Adrenal gland (tissue), 12 donors: Measurements from ENCODE around the gene TRAPPC10. TPM values are rescaled to one million over a fixed set of nuclear protein-coding genes. Genes with fewer than 3 reads are reported as not detected.

Experiments used
- DNase-seq, 7 donors: peaks; one replicate each; pipeline ENCODE4 v3.0.0-alpha.2; 2019 to 2020
- H3K27ac ChIP-seq, 5 donors: fragments of 200-600 bp; sonication (generic) in 4 of 5; 1 replicate in 3 of 5; 2 replicates in 2 of 5; pipeline versions ENCODE4 v1.5.1 to v1.8.0; 2016 to 2020; ENCODE audit warnings: mild to moderate bottlenecking in 1 of 5
- H3K27me3 ChIP-seq: fragments of 200-600 bp; 2 replicates; pipeline ENCODE4 v1.8.0; 2021
- H3K36me3 ChIP-seq, 2 donors: fragments of 200-600 bp; replicated peaks in 1 of 2; 1 replicate in 1 of 2; 2 replicates in 1 of 2; pipeline versions ENCODE4 v1.5.1 to v1.8.0; 2018 to 2022
- H3K4me1 ChIP-seq, 2 donors: fragments of 200-600 bp; replicated peaks in 1 of 2; 1 replicate in 1 of 2; 2 replicates in 1 of 2; pipeline versions ENCODE4 v1.5.1 to v1.8.0; 2018 to 2021
- H3K4me3 ChIP-seq, 4 donors: fragments of 200-600 bp; sonication (generic) in 3 of 4; one replicate each; pipeline ENCODE4 v1.5.1; 2016 to 2018
- H3K9me3 ChIP-seq, 3 donors: fragments of 200-600 bp; sonication (generic) in 1 of 3; replicated peaks in 1 of 3; 1 replicate in 2 of 3; 2 replicates in 1 of 3; pipeline versions ENCODE4 v1.5.1 to v1.8.0; 2016 to 2021
- POLR2A ChIP-seq, 2 donors: fragments of 450-650 bp; IDR thresholded peaks; one replicate each; pipeline ENCODE4 v1.6.1; 2017; ENCODE audit warnings: antibody characterized with exemption in 2 of 2, mild to moderate bottlenecking in 2 of 2, moderate library complexity in 1 of 2
- WGBS, 4 donors: extraction: QIAGEN DNeasy Blood & Tissue Kit in 2 of 4; methylation state at CpG; one replicate each; pipeline versions ENCODE4 v1.1.5 to v1.1.7; 2013 to 2017; 5-methylcytosine and 5-hydroxymethylcytosine counted together
- intact Hi-C, 2 donors: fragments of 100-400 bp; cut with DNase I; formaldehyde crosslinking; loops; one replicate each; pipeline versions ENCODE4 v1.14.1 to v1.15.0; 2022 to 2023
- polyA plus RNA-seq, 3 donors: library from polyadenylated mRNA; stranded (reverse); fragments of 200-250 nt in 2 of 3; fragments of 350-450 nt in 1 of 3; fragmentation: Illumina TruSeq in 1 of 3; extraction: RNeasy Lipid Tissue Mini Kit (QIAGEN cat#74804) in 1 of 3; gene quantifications; one replicate each; pipeline ENCODE4 v1.2.3, GENCODE V29; 2013 to 2014
- total RNA-seq, 9 donors: library from RNA; depleted of rRNA in 4 of 9; stranded (reverse); fragments of >200 nt in 4 of 9; fragments of 120-200 nt in 1 of 9; fragmentation: NEBNext Ultra II Directional in 1 of 9; extraction: Animal tissue kit (Norgen Biotek cat#: 25700) in 1 of 9; gene quantifications; one replicate each; pipeline versions ENCODE4 v1.1.0 to v1.2.4, GENCODE V29; 2013 to 2023
- TF ChIP-seq, protein P1 (sequence below), 6 experiments: fragments of 450-650 bp in 4 of 6; fragments of 200-600 bp in 2 of 6; sonication (generic) in 1 of 6; IDR thresholded peaks; 1 replicate in 5 of 6; 2 replicates in 1 of 6; pipeline versions ENCODE4 v1.5.1 to v1.8.0; 2016 to 2021; ENCODE audit warnings: antibody characterized with exemption in 6 of 6, mild to moderate bottlenecking in 2 of 6, moderate library complexity in 1 of 6
- donor health status: healthy with polysubstance abuse.
- donor health status: Bipolar disorder and iron deficiency.
- donor health status: DM: yes; HTN: yes; CAD: no.
- donor health status: DM: no; HTN: no; CAD: no.
- donor health status: DM: no; HTN: no; CAD: no.
- donor health status: DM: yes; HTN: yes; CAD: no.

Gene TRAPPC10
- total and polyA plus RNA-seq, 12 donors: 5.2 to 34.3 (median 24.7) TPM

DNA sequence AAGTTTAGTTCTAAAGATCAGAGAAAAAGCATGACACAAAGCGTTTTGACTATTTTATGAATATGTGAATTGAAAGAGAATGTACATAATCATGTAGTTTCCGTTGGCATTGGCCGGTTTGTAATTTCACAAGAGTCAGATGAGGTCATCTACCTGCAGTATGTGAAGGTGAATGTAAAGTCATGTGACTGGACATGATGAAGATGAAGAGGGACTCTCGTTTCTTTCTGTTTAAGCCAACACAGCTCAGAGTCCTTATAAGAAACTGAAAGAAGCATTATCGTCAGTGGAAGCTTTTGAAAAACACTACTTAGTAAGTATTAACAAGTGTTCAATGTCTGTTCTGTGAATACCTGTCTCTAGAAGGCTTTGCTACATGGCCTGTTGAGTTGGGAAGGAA lies 64.2 kb downstream of the TRAPPC10 start:
- H3K27me3 ChIP-seq: no peaks in the 10 kb centered on the region
- H3K27ac ChIP-seq: no peak overlapping the region
- intact Hi-C loops: no loop called here
- no peak for DNase-seq
- no peaks in the 10 kb centered on the region for H3K9me3 ChIP-seq
- TF ChIP-seq POLR2A (IDR thresholded peaks at IDR 0.05): no peak
- TF ChIP-seq, protein P1, sequence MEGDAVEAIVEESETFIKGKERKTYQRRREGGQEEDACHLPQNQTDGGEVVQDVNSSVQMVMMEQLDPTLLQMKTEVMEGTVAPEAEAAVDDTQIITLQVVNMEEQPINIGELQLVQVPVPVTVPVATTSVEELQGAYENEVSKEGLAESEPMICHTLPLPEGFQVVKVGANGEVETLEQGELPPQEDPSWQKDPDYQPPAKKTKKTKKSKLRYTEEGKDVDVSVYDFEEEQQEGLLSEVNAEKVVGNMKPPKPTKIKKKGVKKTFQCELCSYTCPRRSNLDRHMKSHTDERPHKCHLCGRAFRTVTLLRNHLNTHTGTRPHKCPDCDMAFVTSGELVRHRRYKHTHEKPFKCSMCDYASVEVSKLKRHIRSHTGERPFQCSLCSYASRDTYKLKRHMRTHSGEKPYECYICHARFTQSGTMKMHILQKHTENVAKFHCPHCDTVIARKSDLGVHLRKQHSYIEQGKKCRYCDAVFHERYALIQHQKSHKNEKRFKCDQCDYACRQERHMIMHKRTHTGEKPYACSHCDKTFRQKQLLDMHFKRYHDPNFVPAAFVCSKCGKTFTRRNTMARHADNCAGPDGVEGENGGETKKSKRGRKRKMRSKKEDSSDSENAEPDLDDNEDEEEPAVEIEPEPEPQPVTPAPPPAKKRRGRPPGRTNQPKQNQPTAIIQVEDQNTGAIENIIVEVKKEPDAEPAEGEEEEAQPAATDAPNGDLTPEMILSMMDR (IDR thresholded peaks at IDR 0.05): no peak
- peaks cover 0 to 79% of the 10 kb centered on the region in 2 donors for H3K36me3 ChIP-seq
- 80 to 90% (median 85%) methylated on average over 5 of the region's 5 CpGs for WGBS, 4 donors
- no peaks in the 10 kb centered on the region for H3K4me1 ChIP-seq
- no peak overlapping the region for H3K4me3 ChIP-seq

DNA sequence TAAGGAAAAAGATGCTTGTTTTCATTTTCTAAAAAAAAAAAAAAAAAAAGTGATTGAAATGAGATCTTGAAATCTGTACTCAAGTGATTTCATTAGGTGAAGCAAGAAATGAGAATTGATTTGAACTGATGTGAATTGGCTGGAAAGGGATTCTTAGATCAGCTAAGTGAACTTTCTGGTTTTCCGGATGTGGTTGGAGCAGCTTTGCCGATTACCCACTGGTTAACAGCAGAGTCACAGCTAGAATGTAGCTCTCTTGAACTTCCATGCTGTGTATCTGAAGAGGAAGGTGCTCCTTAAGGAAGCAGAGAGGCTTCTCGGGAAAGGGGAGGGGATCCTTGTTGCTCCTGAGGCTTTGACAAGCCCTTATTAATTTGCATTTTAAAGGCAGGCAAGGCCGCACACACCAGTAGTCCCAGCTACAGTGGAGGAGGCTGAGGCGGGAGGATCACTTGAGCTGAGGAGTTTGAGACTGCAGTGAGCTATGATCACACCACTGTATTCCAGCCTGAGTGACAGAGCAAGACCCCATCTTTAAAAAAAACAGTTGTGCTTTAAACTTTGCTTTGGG lies 66.4 kb downstream of the TRAPPC10 start:
- intact Hi-C loops: no loop called here
- Histone ChIP-seq H3K27ac (no peak overlapping the region), H3K36me3 (peaks cover 0 to 86% of the 10 kb centered on the region in 2 donors), H3K4me1 (no peaks in the 10 kb centered on the region), H3K27me3 (no peaks in the 10 kb centered on the region), H3K9me3 (no peaks in the 10 kb centered on the region), H3K4me3 (no peak overlapping the region)
- no peak for TF ChIP-seq POLR2A (IDR thresholded peaks at IDR 0.05)
- 89 to 94% (median 92%) methylated on average over 5 of the region's 5 CpGs for WGBS, 4 donors
- no peak for DNase-seq

DNA sequence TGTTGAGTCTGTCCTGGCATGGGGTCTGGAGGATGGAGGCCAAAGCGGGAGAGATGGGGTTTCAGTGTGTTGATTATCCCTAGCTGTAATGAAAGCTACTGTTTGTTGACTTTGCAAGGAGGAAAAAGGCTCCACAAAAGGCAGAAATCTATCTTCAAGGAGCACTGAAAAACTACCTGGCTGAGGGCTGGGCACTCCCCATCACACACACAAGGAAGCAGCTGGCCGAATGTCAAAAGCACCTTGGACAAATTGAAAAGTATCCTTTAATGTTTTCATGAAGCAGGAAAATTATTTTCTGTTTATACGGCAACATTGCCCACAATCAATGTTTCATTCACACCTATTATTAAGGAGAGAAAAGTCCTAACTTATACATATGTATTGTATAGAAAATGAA lies 67.3 kb downstream of the TRAPPC10 start:
- DNase-seq: no peak
- H3K27ac ChIP-seq: no peak overlapping the region
- intact Hi-C loops: no loop called here
- H3K9me3 ChIP-seq: no peaks in the 10 kb centered on the region
- no peaks in the 10 kb centered on the region for H3K4me1 ChIP-seq
- H3K4me3 ChIP-seq: no peak overlapping the region
- H3K36me3 ChIP-seq: peaks cover 0 to 88% of the 10 kb centered on the region in 2 donors
- WGBS, 4 donors: 87 to 97% (median 91%) methylated on average over 3 of the region's 3 CpGs
- no peaks in the 10 kb centered on the region for H3K27me3 ChIP-seq
- no peak for TF ChIP-seq POLR2A (IDR thresholded peaks at IDR 0.05)
- TF ChIP-seq, protein P1 (IDR thresholded peaks at IDR 0.05): no peak

DNA sequence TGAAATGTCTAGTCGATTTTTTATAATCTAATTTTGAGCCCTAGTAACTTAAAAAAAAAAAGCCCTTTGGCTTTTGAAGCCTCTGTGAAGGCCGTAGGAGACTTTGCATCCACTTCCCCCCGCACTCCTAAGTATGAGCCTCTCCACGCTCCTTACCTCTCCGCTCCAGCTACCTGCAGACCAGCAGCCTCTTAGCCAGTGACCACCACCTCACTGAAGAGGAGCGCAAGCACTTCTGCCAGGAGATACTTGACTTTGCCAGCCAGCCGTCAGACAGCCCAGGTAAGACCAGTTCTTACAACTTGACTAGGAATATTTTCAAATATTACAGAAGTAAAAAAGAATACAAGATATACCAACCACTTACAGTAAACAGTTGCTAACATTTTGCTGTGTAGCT lies 67.7 kb downstream of the TRAPPC10 start:
- Histone ChIP-seq H3K27ac (no peak overlapping the region), H3K36me3 (peaks cover 0 to 88% of the 10 kb centered on the region in 2 donors), H3K4me1 (peaks cover 0 to 3% of the 10 kb centered on the region in 2 donors), H3K9me3 (no peaks in the 10 kb centered on the region), H3K27me3 (no peaks in the 10 kb centered on the region), H3K4me3 (no peak overlapping the region)
- WGBS, 4 donors: 91 to 94% (median 93%) methylated on average over 7 of the region's 7 CpGs
- TF ChIP-seq POLR2A (IDR thresholded peaks at IDR 0.05): no peak
- TF ChIP-seq, protein P1 (IDR thresholded peaks at IDR 0.05): no peak
- intact Hi-C loops: no loop called here
- no peak for DNase-seq
